Urothelium cell line (cell line): ENCODE data around the gene CEBPA.
"Not testable (repeated sequence)": the region's sequence is repeated elsewhere in the genome, so short reads cannot be mapped to it uniquely, and the experiment has no call there.

Experiments
- DNase-seq: peaks from one replicate; pipeline ENCODE4 v3.0.0; 2011; ENCODE audit warnings: low spot score, mixed read lengths
- FAIRE-seq: peaks from 2 replicates; lab custom pipeline; 2011; peaks lifted over from hg19 to GRCh38; lab: Jason Lieb, UNC

Gene CEBPA

DNA sequence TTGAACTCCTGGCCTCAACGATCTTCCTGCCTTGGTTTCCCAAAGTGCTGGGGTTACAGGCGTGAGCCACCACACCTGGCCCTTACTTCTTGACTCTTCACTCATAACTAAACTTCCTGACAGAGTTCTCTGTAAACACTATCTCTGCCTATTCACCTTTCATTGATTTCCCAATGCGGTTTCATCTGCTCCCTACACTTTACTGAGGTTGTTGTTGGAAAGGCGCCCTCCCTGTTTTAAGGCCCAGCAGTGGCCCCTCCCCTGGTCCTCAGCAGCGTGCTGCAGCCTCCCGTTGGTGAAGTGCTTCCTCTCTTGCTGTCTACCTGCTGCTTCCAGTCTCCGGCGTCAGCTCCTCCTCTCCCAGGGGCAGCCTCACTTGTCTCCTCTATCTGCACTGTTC, 26.7 kb upstream of the CEBPA start:
- FAIRE-seq, result no peak

GRCh38 chr19:33325920-33326319, 23.6 kb upstream of the CEBPA start:
- DNase-seq, result no peak
- FAIRE-seq, result no peak

More for the DNA sequence above, 26.7 kb upstream of the CEBPA start:
- no peak for DNase-seq

GRCh38 chr19:33324628-33325027, 22.3 kb upstream of the CEBPA start:
- no peak for FAIRE-seq
- DNase-seq, result no peak

- DNase-seq, result no peak
- peak; percentile 62 for FAIRE-seq
These were observed 20.9 kb upstream of the CEBPA start for GRCh38 chr19:33323093-33323820.

DNA sequence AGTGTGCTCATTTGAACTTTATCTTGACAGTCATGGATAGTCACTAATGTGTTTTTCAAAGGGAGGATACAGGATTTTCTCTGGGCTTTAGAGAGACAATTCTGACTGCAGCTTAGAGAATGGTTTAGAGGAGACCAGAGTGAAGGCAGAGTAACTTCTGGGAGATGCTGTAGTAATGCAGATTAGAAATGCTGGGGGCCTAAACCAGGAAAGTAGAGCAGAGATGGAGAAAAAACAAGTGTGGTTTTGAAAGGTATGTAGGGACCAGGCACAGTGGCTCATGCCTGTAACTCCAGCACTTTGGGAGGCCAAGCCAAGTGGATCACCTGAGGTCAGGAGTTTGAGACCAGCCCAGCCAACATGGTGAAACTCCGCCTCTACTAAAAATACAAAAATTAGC, 18.3 kb upstream of the CEBPA start:
- FAIRE-seq (no peak), DNase-seq (no peak)

GRCh38 chr19:33317991-33318390, 15.7 kb upstream of the CEBPA start:
- FAIRE-seq, result not testable (repeated sequence)

DNA sequence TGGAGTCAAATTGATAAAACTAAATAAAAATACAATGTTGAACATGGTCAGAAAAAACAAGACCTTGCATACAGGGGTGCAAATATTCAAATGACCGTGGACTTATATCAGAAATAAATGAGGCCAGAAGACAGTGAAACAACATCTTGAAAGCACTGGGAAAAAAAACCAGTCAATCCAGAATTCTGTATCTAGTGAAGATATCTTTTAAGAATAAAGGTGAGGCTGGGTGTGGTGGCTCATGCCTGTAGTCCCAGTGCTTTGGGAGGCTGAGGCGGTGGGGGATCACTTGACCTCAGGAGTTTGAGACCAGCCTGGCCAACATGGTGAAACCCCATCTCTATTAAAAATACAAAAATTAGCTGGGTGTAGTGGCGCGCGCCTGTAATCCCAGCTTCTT, 15.2 kb upstream of the CEBPA start:
- DNase-seq, result no peak
- FAIRE-seq, result no peak

More at GRCh38 chr19:33317991-33318390, 15.7 kb upstream of the CEBPA start:
- not testable (repeated sequence) for DNase-seq

DNA sequence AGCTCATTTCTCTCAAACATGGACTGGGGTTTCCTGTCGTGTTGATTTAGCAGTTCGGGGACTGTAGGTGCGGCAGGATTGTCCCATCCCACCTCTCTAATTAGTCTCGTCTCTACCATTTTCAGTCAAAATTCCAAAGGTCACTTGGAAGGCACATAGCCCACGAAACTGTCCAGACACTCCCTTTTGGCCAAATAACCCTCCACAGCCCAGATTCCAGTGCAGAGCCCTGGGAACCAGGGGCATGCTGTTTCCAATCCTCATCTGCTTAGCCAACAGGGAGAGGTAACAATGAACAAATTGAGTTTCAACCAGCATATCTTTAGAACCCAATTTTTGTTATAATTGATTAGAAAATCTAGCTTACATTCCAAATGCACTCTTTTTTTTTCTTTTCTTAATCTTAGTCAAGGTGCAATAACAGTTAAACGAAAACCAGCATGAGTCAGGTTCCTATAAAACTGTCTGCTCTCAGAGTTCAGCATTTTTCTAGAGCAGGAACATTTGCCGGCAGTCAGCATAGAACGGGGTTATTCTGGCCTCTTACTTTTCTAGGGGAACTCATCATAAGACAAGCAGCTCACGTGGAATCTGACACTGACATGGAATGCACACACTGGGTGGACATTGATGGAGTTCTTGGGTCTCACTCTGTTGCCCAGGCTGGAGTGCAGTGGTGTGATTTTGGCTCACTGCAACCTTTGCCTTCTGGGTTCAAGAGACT, 14.4 kb upstream of the CEBPA start:
- DNase-seq, result no peak
- no peak for FAIRE-seq

DNA sequence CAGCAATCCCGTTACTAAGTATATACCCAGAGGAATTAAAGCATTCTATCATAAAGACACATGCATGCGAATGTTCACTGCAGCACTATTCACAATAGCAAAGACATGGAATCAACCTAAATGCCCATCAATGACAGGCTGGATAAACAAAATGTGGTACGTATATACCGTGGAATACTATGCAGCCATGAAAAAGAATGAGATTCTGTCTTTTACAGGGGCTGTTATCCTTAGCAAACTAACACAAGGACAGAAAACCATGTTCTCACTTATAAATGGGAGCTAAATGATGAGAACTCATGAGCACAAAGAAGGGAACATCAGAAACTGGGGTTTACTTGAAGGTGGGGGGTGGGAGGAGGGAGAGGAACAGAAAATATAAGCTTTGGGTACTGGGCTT, 10.5 kb upstream of the CEBPA start:
- not testable (repeated sequence) for DNase-seq, FAIRE-seq

DNA sequence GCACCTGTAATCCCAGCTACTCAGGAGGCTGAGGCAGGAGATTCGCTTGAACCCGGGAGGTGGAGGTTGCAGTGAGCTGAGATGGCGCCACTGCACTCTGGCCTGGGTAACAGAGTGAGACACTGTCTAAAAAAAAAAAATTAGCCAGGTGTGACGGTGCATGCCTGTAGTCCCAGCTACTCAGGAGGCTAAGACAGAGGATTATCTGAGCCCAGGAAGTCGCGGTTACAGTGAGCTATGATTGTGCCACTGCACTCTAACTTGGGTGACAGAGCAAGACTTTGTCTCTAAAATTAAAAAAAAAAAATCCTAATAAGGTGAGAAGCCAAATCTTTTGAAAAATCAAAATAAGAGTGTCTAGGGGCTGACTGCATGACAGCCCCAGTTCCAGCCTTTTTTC, 9.7 kb upstream of the CEBPA start:
- no peak for DNase-seq
- FAIRE-seq, result no peak

DNA sequence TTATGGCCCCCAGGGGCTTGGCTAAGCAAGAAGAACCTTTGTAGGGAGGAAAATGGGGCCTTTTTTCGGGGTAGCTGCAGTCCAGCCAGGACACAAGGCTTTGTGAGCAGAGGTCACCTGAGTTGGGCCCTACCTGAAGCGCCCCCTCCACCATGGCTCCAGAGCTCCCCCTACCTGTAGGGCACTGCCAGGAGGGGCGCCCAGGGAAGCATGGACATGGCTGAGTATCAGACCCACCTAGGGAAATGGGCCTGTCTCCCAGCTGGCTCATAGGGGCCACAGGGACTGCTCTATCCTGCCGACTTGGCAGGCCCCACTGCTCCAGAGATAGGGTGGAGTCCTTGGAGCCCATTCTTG, 9.0 kb upstream of the CEBPA start:
- FAIRE-seq (no peak), DNase-seq (no peak)

GRCh38 chr19:33310606-33311325, 8.4 kb upstream of the CEBPA start:
- no peak for DNase-seq
- FAIRE-seq, result no peak

DNA sequence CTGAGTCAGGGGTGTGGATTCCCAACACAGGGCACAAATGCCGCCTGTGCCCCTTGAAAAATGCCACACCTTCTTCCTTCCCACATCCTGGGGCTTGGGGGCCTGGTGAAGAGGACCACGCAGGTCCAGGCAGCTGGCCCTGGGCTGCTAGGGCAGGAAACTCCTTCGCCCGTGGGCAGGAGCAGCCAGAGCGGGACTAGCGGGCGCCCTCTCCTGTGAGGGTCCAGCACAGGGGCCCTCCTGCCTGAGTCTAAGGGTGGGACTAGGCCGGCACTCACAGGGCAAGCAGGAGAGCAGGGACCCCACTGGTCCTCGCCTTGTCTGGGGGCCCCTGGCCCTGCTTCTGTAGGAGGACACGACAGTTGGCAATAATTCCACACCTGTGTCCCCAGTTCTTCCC, 7.5 kb upstream of the CEBPA start:
- no peak for FAIRE-seq
- DNase-seq, result no peak

GRCh38 chr19:33306853-33307792, 4.8 kb upstream of the CEBPA start:
- DNase-seq (no peak), FAIRE-seq (no peak)

DNA sequence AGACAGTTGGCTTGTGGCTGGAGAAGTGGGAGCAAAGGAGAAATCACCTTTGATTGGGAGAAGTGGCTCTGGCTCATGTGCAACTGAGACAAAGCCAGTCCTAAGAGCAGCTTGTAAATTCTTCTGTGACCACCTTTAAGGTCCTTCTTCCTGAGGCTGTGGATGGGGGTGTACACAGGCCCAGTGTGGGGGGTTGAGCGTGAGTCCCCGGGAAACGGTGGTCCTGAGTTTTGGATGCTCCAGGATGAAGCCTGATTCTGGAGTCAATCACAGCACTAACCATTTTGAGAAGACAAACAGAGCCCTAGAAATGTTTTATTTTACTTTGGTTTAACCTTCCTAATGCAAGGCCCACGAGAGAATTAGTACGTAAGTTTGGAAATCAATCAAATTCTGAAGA, 3.9 kb upstream of the CEBPA start:
- FAIRE-seq (no peak), DNase-seq (no peak)

DNA sequence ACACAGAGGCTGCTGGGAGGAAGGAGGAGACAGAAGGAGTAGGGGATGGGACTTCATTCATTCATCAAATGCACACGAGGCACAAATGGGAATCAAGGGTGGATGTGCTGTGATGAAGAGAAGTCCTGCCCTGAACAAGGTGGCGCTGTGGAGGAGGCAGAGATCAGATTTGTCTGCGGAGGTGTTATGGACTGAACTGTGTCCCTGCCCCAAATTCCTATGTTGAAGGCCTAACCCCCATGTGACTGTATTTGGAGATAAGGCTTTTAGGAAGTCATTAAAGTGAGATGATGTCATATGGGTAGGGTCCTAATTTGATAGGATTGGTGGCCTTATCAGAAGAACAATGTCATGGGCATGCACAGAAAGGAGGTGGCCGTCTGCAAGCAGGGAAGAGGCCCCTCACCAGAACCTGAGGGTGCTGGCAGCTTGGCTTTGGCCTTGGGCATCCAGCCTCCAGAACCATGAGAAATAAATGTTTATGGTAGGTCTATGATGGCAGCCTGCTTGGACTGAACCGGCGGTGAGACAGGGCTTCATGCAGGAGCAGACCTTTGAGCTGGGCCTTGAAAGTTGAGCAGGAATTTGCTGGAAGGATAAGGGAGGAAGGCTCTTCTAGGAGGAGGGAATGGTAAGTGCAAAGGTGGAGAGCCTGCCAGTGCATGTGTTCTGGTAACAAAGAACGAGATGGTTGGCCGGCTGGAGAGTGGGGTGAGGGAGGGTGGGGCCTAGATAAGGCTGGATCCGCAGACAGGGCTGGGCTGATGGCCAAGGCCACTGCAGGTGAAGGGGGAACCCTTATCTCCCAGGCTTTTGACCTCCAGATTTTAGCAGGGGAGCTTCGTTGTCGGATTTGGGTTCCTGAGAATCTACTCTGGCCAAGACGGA, 2.7 kb upstream of the CEBPA start:
- no peak for DNase-seq
- FAIRE-seq, result no peak

DNA sequence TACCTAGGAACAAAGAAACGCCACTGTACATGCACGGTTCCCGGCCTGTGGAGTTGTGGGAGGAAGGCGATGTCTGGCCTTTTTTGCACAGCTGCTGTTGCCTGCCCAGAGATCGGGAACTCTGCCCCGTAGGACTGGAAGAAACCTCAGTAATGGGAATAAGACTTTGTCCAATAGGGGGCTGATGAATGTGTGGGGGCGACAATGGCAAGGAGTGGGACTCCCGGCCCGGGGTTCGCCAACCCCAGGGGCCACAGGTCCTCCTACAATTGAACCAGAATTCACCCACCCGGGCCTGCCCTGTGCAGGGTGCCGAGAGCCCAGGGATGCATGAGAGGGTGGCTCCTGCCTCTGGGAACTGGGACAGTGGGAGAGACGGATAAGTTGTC, 2.0 kb upstream of the CEBPA start:
- FAIRE-seq, result no peak

GRCh38 chr19:33303791-33304345, 1.5 kb upstream of the CEBPA start:
- DNase-seq (no peak), FAIRE-seq (no peak)

More for the DNA sequence above, 2.0 kb upstream of the CEBPA start:
- DNase-seq, result no peak

- FAIRE-seq, result no peak
These were observed 848 bp upstream of the CEBPA start for GRCh38 chr19:33302974-33303790.

More at GRCh38 chr19:33302974-33303790, 848 bp upstream of the CEBPA start:
- no peak for DNase-seq
